H9 (cell line): ENCODE results near the gene KDR. TPM values are rescaled to one million over a fixed set of nuclear protein-coding genes. Genes with fewer than 3 reads are reported as not detected.

ENCODE experiments used
- DNase-seq: peaks from one replicate; pipeline ENCODE4 v3.0.0-alpha.2; 2017
- H2AFZ ChIP-seq: one replicate; pipeline ENCODE4 v1.6.1; 2013; ENCODE audit warnings: mild to moderate bottlenecking, low read length, control low read depth, moderate library complexity
- H2AK5ac ChIP-seq: 2 replicates; pipeline ENCODE4 v1.6.1; 2013; ENCODE audit warnings: low read length, control low read depth, mixed read lengths; ENCODE audit not compliant: insufficient read length
- H2BK120ac ChIP-seq: one replicate; pipeline ENCODE4 v1.6.1; 2013; ENCODE audit warnings: low read depth, mild to moderate bottlenecking, low read length, control low read depth, inconsistent platforms; ENCODE audit not compliant: poor library complexity, severe bottlenecking
- H2BK12ac ChIP-seq: 2 replicates; pipeline ENCODE4 v1.6.1; 2013; ENCODE audit warnings: low read length, control low read depth, mixed read lengths, low read depth; ENCODE audit not compliant: insufficient read length
- H2BK15ac ChIP-seq: 2 replicates; pipeline ENCODE4 v1.6.1; 2013; ENCODE audit warnings: low read depth, low read length, control low read depth
- H2BK20ac ChIP-seq: one replicate; pipeline ENCODE4 v1.6.1; 2013; ENCODE audit warnings: low read depth, mild to moderate bottlenecking, low read length, control low read depth, inconsistent platforms; ENCODE audit not compliant: poor library complexity, severe bottlenecking
- H2BK5ac ChIP-seq: 2 replicates; pipeline ENCODE4 v1.6.1; 2013; ENCODE audit warnings: low read length, control low read depth, mixed read lengths; ENCODE audit not compliant: insufficient read length
- H3K14ac ChIP-seq: 2 replicates; pipeline ENCODE4 v1.6.1; 2013; ENCODE audit warnings: low read length, control low read depth; ENCODE audit not compliant: insufficient read depth
- H3K18ac ChIP-seq: 2 replicates; pipeline ENCODE4 v1.6.1; 2013; ENCODE audit warnings: low read depth, mild to moderate bottlenecking, mixed read lengths, low read length, control low read depth; ENCODE audit not compliant: insufficient read length
- H3K23ac ChIP-seq: 2 replicates; pipeline ENCODE4 v1.6.1; 2013; ENCODE audit warnings: low read length, control low read depth, mixed read lengths, low read depth; ENCODE audit not compliant: insufficient read length
- H3K23me2 ChIP-seq: 2 replicates; pipeline ENCODE4 v1.6.1; 2013; ENCODE audit warnings: low read depth, mild to moderate bottlenecking, mixed read lengths, low read length, control low read depth; ENCODE audit not compliant: insufficient read length, poor library complexity, severe bottlenecking
- H3K27ac ChIP-seq: 2 replicates; pipeline ENCODE4 v1.5.1; 2013; ENCODE audit warnings: low read length, control low read depth, mixed read lengths, low read depth; ENCODE audit not compliant: insufficient read length
- H3K27me3 ChIP-seq: 2 replicates; pipeline ENCODE4 v1.6.1; 2013; ENCODE audit warnings: low read length, control low read depth, inconsistent platforms; ENCODE audit not compliant: insufficient read depth
- H3K4ac ChIP-seq: 2 replicates; pipeline ENCODE4 v1.6.1; 2013; ENCODE audit warnings: low read depth, mild to moderate bottlenecking, control low read depth, inconsistent platforms, low read length, moderate library complexity
- H3K4me1 ChIP-seq: 2 replicates; pipeline ENCODE4 v1.6.1; 2013; ENCODE audit warnings: low read length, control low read depth, inconsistent platforms; ENCODE audit not compliant: insufficient read depth
- H3K4me2 ChIP-seq: 2 replicates; pipeline ENCODE4 v1.6.1; 2013; ENCODE audit warnings: low read length, control low read depth, mixed read lengths; ENCODE audit not compliant: insufficient read length, insufficient read depth
- H3K56ac ChIP-seq: 2 replicates; pipeline ENCODE4 v1.6.1; 2013; ENCODE audit warnings: low read depth, mild to moderate bottlenecking, mixed read lengths, low read length, control low read depth; ENCODE audit not compliant: insufficient read length
- H3K79me1 ChIP-seq: 2 replicates; pipeline ENCODE4 v1.6.1; 2013; ENCODE audit warnings: low read depth, mild to moderate bottlenecking, moderate library complexity, low read length, control low read depth, inconsistent platforms; ENCODE audit not compliant: insufficient read depth, poor library complexity, severe bottlenecking
- H3K79me2 ChIP-seq: 2 replicates; pipeline ENCODE4 v1.6.1; 2013; ENCODE audit warnings: low read length, control low read depth, inconsistent platforms; ENCODE audit not compliant: insufficient read depth
- H3K9ac ChIP-seq: 2 replicates; pipeline ENCODE4 v1.6.1; 2013; ENCODE audit warnings: low read length, control low read depth, mixed read lengths; ENCODE audit not compliant: insufficient read length; ENCODE audit errors: extremely low read depth
- H3K9me3 ChIP-seq: one replicate; pipeline ENCODE4 v1.6.1; 2013; ENCODE audit warnings: low read depth, low read length, inconsistent platforms; ENCODE audit not compliant: control insufficient read depth
- H3T11ph ChIP-seq: one replicate; pipeline ENCODE4 v1.6.1; 2013; ENCODE audit warnings: mild to moderate bottlenecking, low read length, control low read depth, inconsistent platforms
- H4K20me1 ChIP-seq: one replicate; pipeline ENCODE4 v1.6.1; 2013; ENCODE audit not compliant: control insufficient read depth, insufficient read length, insufficient read depth
- H4K5ac ChIP-seq: 2 replicates; pipeline ENCODE4 v1.6.1; 2013; ENCODE audit warnings: low read depth, mild to moderate bottlenecking, mixed read lengths, low read length, control low read depth; ENCODE audit not compliant: insufficient read length
- H4K8ac ChIP-seq: replicated peaks from 2 replicates; pipeline ENCODE4 v1.6.1; 2013; ENCODE audit warnings: low read length, control low read depth, mixed read lengths, low read depth; ENCODE audit not compliant: insufficient read length
- H4K91ac ChIP-seq: 2 replicates; pipeline ENCODE4 v1.6.1; 2013; ENCODE audit warnings: low read depth, mild to moderate bottlenecking, moderate library complexity, mixed read lengths, low read length, control low read depth; ENCODE audit not compliant: insufficient read length
- H3K27ac Mint-ChIP-seq, 3 experiments: 2 replicates in 2 of 3; 3 replicates in 1 of 3; pipeline ENCODE4 v1.8.0; 2020 to 2021; ENCODE audit warnings: mixed read lengths in 3 of 3, mild to moderate bottlenecking in 1 of 3, moderate library complexity in 1 of 3
- H3K27me3 Mint-ChIP-seq: 2 replicates; pipeline ENCODE4 v1.8.0; 2021; ENCODE audit warnings: low read depth, mild to moderate bottlenecking, moderate library complexity, mixed read lengths
- H3K36me3 Mint-ChIP-seq, 3 experiments: 2 replicates in 2 of 3; 3 replicates in 1 of 3; pipeline ENCODE4 v1.8.0; 2020 to 2021; ENCODE audit warnings: low read depth in 3 of 3, mixed read lengths in 3 of 3; ENCODE audit not compliant: insufficient read depth in 1 of 3
- H3K4me1 Mint-ChIP-seq, 2 experiments: 2 replicates each; pipeline ENCODE4 v1.8.0; 2020; ENCODE audit warnings: mixed read lengths in 2 of 2
- H3K4me3 Mint-ChIP-seq, 2 experiments: 2 replicates in 1 of 2; 3 replicates in 1 of 2; pipeline ENCODE4 v1.8.0; 2020 to 2021; ENCODE audit warnings: mild to moderate bottlenecking in 2 of 2, mixed read lengths in 2 of 2, moderate library complexity in 1 of 2
- H3K9me3 Mint-ChIP-seq, 2 experiments: 2 replicates in 1 of 2; 3 replicates in 1 of 2; pipeline ENCODE4 v1.8.0; 2020; ENCODE audit warnings: mild to moderate bottlenecking in 2 of 2, mixed read lengths in 2 of 2, moderate library complexity in 1 of 2
- WGBS: extraction: QIAGEN DNeasy Blood & Tissue Kit; methylation state at CpG from one replicate; pipeline ENCODE4 v1.1.7; 2013; ENCODE audit warnings: missing lambda C conversion rate, low lambda C conversion rate, mixed read lengths; ENCODE audit not compliant: insufficient read length; ENCODE audit errors: extremely low coverage; 5-methylcytosine and 5-hydroxymethylcytosine counted together
- total RNA-seq: library from RNA; stranded (reverse); gene quantifications from 2 replicates; pipeline ENCODE4 v1.2.1, GENCODE V29; 2021
- TF ChIP-seq, protein P1 (sequence below): fragments of 200-600 bp; sonication (generic); conservative IDR thresholded peaks from 3 replicates; pipeline ENCODE4 v1.8.0; 2021; ENCODE audit warnings: antibody characterized with exemption, mild to moderate bottlenecking

The KDR gene
- total RNA-seq, 1 experiment from 2014 or later: 51.4 TPM

DNA sequence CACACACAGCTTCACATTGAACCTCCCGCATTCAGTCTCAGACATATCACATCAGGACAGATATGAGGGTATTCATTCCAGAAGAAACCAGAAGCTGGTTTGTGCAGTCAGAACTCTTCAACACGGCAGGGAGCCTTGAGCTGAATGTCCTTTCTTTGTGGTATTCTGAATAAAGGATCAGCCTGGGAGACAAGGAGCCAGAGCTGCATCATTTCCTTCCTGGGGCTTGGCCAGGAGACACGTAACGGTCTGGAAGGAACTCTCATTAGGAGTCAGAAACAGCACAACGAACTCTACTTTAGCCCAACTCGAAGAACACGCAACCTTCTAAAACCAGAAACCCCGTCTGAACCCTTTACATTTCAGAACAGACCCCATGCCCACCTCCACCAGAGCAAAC lies 46.4 kb downstream of the KDR start:
- Mint-ChIP-seq H3K27me3 (no peaks in the 10 kb centered on the region), H3K36me3 (peaks cover 24 to 56% (median 32%) of the 10 kb centered on the region in 3 experiments; a peak in 6 of 7 replicates), H3K4me3 (no peak overlapping the region; a peak in 1 of 5 replicates), H3K27ac (peak overlapping the region in 2 of 3 experiments; percentile 7 to 24; a peak in 5 of 7 replicates), H3K4me1 (peaks cover 43 to 45% of the 10 kb centered on the region in 2 experiments), H3K9me3 (peaks cover 0 to 3% of the 10 kb centered on the region in 2 experiments; a peak in 1 of 5 replicates)
- H3K27me3 ChIP-seq: no peaks in the 10 kb centered on the region
- no peaks in the 10 kb centered on the region for H3K79me1 ChIP-seq
- WGBS: no CpG with 5 or more reads among the region's 8 CpGs
- H3K14ac ChIP-seq: no peak overlapping the region
- no peaks in the 10 kb centered on the region for H3K9me3 ChIP-seq
- no peak overlapping the region for H2BK120ac ChIP-seq
- H3K4me1 ChIP-seq: no peaks in the 10 kb centered on the region; the same call in 1 of the 2 replicates
- H2BK5ac ChIP-seq: peak overlapping the region; percentile 30
- no peak overlapping the region for H3K18ac ChIP-seq
- no peak for DNase-seq
- no peak overlapping the region for H3K56ac ChIP-seq
- H4K5ac ChIP-seq: no peak overlapping the region
- no peak overlapping the region for H2BK20ac ChIP-seq
- H3K23me2 ChIP-seq: no peaks in the 10 kb centered on the region
- no peak overlapping the region for H3K27ac ChIP-seq
- H2AK5ac ChIP-seq: no peak overlapping the region
- H3K4me2 ChIP-seq: no peak overlapping the region
- no peak overlapping the region for H3K4ac ChIP-seq
- no peaks in the 10 kb centered on the region for H3K79me2 ChIP-seq
- no peak overlapping the region for H3T11ph ChIP-seq
- no peak overlapping the region for H4K91ac ChIP-seq
- H4K8ac ChIP-seq: no peak overlapping the region
- no peak overlapping the region for H3K23ac ChIP-seq
- no peaks in the 10 kb centered on the region for H4K20me1 ChIP-seq
- H2BK15ac ChIP-seq: no peak overlapping the region
- no peak overlapping the region for H2AFZ ChIP-seq
- TF ChIP-seq, protein P1, sequence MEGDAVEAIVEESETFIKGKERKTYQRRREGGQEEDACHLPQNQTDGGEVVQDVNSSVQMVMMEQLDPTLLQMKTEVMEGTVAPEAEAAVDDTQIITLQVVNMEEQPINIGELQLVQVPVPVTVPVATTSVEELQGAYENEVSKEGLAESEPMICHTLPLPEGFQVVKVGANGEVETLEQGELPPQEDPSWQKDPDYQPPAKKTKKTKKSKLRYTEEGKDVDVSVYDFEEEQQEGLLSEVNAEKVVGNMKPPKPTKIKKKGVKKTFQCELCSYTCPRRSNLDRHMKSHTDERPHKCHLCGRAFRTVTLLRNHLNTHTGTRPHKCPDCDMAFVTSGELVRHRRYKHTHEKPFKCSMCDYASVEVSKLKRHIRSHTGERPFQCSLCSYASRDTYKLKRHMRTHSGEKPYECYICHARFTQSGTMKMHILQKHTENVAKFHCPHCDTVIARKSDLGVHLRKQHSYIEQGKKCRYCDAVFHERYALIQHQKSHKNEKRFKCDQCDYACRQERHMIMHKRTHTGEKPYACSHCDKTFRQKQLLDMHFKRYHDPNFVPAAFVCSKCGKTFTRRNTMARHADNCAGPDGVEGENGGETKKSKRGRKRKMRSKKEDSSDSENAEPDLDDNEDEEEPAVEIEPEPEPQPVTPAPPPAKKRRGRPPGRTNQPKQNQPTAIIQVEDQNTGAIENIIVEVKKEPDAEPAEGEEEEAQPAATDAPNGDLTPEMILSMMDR: no peak
- no peak overlapping the region for H2BK12ac ChIP-seq
- no peak overlapping the region for H3K9ac ChIP-seq
